GM18951 (cell line): ENCODE measurements around the gene INTS4.
"Not testable (repeated sequence)": the region's sequence is repeated elsewhere in the genome, so short reads cannot be mapped to it uniquely, and the experiment has no call there.

Source experiments
- POLR2A ChIP-seq: IDR thresholded peaks from 4 replicates; pipeline ENCODE4 v1.6.1; 2011; ENCODE audit warnings: mild to moderate bottlenecking; ENCODE audit not compliant: insufficient read length, insufficient read depth; ENCODE audit errors: extremely low read depth
- in situ Hi-C: fragments of 300-500 bp; cut with MboI; formaldehyde crosslinking; loops from one replicate; pipeline ENCODE4 v1.12.0; 2022; ENCODE audit warnings: low sequenced_read_pairs, mixed read lengths, inconsistent platforms; ENCODE audit not compliant: unreplicated experiment

The INTS4 gene

GRCh38 chr11:78010755-78011154 lies 16.3 kb upstream of the INTS4 start:
- no peak for TF ChIP-seq POLR2A
- in situ Hi-C loops: no loop called here

DNA sequence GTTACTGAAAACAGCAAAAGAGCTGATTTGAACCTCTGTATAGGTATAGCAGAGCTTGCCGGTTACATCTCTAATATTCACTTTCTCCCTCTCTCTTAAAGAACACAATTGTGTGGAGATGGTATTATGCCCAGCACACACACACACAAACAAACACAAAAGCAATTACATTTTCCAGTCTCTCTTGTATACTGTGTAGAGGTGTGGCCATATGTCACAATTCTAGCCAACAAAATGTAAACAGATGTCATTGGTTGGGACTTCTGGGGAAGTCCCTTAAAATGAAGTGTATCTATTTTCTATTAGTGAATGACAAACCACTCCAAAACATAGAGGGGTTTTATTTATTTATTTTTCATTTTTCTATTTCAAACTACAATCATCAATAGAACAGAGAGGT lies 15.8 kb upstream of the INTS4 start:
- in situ Hi-C loops: no loop called here
- no peak for TF ChIP-seq POLR2A

- no peak for TF ChIP-seq POLR2A
Measured at GRCh38 chr11:78009062-78009461, 14.6 kb upstream of the INTS4 start.

GRCh38 chr11:78000193-78000592 lies 5.7 kb upstream of the INTS4 start:
- in situ Hi-C loops: loop anchor here (10.0 kb wide), 1 partner anchor 225 kb away; no protein-coding TSS in a partner anchor
- no peak for TF ChIP-seq POLR2A

More at GRCh38 chr11:78009062-78009461, 14.6 kb upstream of the INTS4 start:
- in situ Hi-C loops: loop anchor here (10.0 kb wide), 1 partner anchor 234 kb away; no protein-coding TSS in a partner anchor

DNA sequence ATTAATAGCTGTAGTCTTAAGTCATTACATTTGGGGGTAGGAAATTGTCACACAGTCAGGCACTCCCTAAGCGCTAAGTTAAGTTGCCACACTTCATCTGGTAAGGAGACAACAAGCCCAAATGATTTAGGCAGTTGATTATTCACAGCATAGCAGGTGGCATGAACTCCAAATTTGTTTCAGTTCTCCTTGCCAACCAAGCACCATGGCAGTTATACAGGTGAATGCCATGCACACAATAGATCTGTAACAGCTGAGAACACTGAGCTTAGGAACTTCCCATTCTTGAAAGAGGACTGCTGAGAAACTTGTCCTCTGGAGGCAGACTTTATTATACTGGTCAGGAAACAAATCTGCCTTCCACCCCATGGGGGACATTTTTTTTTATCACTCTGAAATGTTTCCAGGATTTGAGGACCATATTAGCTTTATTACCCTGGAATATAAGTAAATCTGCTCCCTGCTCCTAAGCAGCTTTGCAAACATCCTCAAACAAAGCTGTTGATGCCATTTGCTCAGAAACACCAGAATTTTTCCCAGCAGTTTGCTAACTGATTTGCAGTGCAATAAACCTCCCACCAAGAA lies 5.1 kb upstream of the INTS4 start:
- in situ Hi-C loops: loop anchor here (10.0 kb wide), 1 partner anchor 225 kb away; no protein-coding TSS in a partner anchor
- TF ChIP-seq POLR2A: no peak

DNA sequence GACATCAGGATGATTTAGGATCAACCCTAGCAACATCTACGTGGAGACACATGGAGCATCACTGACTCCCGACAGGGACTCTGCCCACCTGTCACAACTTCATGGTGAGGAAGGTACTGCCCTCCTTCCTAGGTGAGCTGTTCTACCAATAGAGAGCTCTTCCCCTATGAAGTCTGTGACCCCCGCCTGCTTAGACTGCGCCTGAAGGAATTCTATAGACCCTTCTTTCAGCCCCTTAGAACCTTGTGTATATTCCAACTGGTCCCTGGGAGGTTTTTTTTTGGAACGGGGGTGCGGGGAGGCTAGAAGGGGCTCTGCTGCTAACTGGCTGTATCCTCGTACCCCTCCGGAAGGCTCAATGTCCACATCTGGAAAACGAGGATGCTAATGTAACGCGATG lies 566 bp downstream of the INTS4 start:
- in situ Hi-C loops: no loop called here
- TF ChIP-seq POLR2A: no peak

DNA sequence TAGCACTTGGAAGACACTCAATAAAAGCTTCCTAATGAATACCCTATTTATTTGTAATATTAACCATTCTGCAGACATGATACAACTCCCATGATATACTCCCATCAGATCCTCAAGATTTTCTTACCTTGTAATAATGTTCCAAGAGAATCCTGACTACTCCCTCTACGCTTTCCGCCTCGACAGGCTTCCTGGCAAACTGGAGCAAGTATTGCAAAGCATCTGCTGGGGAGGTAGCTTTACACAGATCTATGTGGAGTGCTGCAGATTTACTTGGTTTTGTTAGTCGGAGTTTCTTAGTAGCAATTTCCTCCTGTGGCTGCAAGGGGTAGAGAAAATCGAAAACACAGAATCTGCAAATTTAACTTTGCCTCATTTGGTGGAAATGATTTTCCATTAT lies 3.5 kb downstream of the INTS4 start:
- no peak for TF ChIP-seq POLR2A
- in situ Hi-C loops: no loop called here

GRCh38 chr11:77986456-77986855 lies 8.0 kb downstream of the INTS4 start:
- in situ Hi-C loops: not testable (repeated sequence)

- no peak for TF ChIP-seq POLR2A
- in situ Hi-C loops: no loop called here
Measured at GRCh38 chr11:77981346-77981947, 13.0 kb downstream of the INTS4 start.

- in situ Hi-C loops: no loop called here
- no peak for TF ChIP-seq POLR2A
Measured at GRCh38 chr11:77968337-77968736, 26.1 kb downstream of the INTS4 start.

- in situ Hi-C loops: no loop called here
- TF ChIP-seq POLR2A: no peak
Measured at GRCh38 chr11:77967753-77968152, 26.7 kb downstream of the INTS4 start.

DNA sequence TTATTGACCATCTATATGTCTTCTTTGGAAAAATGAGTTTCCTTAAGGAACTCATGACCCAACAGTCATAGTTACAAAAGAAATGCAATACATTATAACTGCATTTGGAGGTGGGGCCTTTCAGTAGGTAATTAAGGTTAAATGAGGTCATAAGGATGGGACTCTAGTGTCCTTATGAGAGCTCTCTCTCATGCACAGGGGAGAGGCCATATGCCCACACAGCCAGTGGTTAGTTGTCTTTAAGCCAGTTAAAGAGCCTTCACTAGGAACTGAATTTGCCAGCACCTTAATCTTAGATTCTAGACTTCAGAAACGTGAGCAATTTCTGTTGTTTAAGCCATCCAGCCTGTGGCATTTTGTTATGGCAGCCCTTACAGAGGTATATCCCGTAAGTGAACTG lies 27.3 kb downstream of the INTS4 start:
- in situ Hi-C loops: no loop called here
- TF ChIP-seq POLR2A: no peak

GRCh38 chr11:77966338-77966737 lies 28.1 kb downstream of the INTS4 start:
- TF ChIP-seq POLR2A: no peak
- in situ Hi-C loops: no loop called here

DNA sequence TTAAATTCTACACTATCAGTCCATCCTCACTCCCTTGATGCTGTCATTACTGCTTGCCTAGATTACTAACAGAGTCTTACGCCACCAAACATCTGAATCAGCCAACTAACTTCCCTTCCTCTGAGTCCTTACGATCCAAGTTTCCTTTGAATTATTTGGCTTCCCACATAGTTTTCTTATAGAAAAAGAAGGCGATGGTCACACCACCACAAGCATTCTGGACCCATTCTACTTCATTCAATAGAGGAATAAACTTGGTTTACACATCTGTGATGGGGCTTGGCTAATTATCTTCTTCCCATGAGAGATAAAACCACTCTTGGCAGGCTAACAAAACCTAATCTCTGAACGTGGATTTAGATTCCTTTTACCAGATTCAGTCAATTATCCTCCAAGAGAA lies 35.0 kb downstream of the INTS4 start:
- in situ Hi-C loops: no loop called here

DNA sequence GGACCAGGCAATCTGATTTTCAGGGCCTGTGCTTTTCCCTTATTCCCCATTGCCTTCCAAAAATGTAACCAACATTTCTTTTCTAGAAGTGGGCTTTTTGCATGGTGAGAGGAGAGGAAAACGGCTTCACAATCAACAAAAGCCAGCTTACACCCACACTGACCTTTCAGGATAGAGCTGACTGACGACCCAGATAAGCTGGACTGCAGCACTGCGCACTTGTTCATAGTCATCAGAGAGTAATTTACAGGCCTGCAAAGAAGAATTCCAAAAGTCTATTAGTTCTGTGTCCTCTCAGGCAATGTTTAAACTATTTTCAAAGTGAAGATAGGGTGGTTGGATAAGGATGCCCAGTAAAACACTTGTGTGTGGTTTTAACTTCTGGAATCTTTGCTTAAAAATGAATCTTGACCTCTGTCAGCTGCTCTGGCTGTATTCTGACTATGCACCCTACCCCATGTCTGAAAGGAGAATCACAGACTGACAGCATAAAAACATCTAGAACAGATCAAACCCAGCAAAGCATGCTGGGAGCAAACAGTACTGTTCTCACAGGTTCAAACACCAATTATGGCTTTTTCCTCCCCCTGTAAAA lies 35.8 kb downstream of the INTS4 start:
- in situ Hi-C loops: not testable (repeated sequence)

More for the DNA sequence above, 35.0 kb downstream of the INTS4 start:
- no peak for TF ChIP-seq POLR2A

GRCh38 chr11:77943296-77943695 lies 51.2 kb downstream of the INTS4 start:
- in situ Hi-C loops: not testable (repeated sequence)

DNA sequence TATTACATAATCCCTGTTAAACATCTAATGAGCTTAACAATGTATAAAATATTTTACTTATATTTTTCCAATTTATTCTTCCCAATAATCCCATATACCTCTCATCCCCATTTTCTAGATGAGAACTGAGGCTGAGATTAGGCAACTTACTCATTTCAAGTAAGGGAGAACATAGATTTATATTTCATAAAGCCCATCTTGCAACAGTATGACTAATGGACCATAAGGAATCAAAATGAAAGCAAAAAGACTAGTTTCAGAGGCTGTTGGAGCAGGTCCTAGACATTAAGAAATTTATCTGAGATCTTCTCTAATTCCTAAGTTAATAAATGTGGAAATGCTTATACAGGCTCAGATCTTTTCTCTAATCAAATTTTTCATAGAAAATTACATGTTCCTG lies 52.0 kb downstream of the INTS4 start:
- in situ Hi-C loops: not testable (repeated sequence)

DNA sequence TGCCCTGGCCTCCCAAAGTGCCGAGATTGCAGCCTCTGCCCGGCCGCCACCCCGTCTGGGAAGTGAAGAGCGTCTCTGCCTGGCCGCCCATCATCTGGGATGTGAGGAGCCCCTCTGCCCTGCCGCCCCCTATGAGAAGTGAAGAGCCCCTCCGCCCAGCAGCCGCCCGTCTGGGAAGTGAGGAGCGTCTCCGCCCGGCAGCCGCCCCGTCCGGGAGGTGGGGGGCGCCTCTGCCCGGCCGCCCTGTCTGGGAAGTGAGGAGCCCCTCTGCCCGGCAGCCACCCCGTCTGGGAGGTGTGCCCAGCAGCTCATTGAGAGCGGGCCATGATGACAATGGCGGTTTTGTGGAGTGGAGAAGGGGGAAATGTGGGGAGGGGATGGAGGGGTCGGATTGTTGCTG lies 60.9 kb downstream of the INTS4 start:
- in situ Hi-C loops: not testable (repeated sequence)
